Measurements from ENCODE around the gene POMZP3. TPM values are rescaled to one million over a fixed set of nuclear protein-coding genes. Genes with fewer than 3 reads are reported as not detected.
A peak's percentile ranks its signal among the peaks of the same experiment; 100 is the strongest.
"Not testable (repeated sequence)": the region's sequence is repeated elsewhere in the genome, so short reads cannot be mapped to it uniquely, and the experiment has no call there.

Gene POMZP3
- polyA plus RNA-seq, 6 donors from 2014 or later: 0.36 to 16.2 (median 4.7) TPM

GRCh38 chr7:76600650-76601049, 26.4 kb downstream of the POMZP3 start:
- Mint-ChIP-seq H3K27ac (peak overlapping the region in 1 of 6 donors; percentile 80), H3K4me3 (peak overlapping the region in 1 of 8 donors; percentile 8)
- not testable (repeated sequence) for H3K36me3 Mint-ChIP-seq; H3K27me3 Mint-ChIP-seq; ATAC-seq (ENCODE audit: low read depth in 2 of 2); H3K9me3 Mint-ChIP-seq; DNase-seq; H3K4me1 Mint-ChIP-seq

- not testable (repeated sequence) for H3K36me3 Mint-ChIP-seq; DNase-seq; H3K4me3 Mint-ChIP-seq; H3K9me3 Mint-ChIP-seq; ATAC-seq (ENCODE audit: low read depth in 2 of 2); H3K27me3 Mint-ChIP-seq; H3K4me1 Mint-ChIP-seq
- H3K27ac Mint-ChIP-seq: peak overlapping the region in 1 of 6 donors; percentile 44
Measured at GRCh38 chr7:76600116-76600482, 27.0 kb downstream of the POMZP3 start.

GRCh38 chr7:76598590-76599264, 28.4 kb downstream of the POMZP3 start:
- not testable (repeated sequence) for H3K4me3 Mint-ChIP-seq; ATAC-seq (ENCODE audit: low read depth in 2 of 2); H3K27ac Mint-ChIP-seq; H3K36me3 Mint-ChIP-seq; H3K4me1 Mint-ChIP-seq; DNase-seq; H3K9me3 Mint-ChIP-seq; H3K27me3 Mint-ChIP-seq

- H3K36me3 Mint-ChIP-seq; H3K27ac Mint-ChIP-seq; ATAC-seq (ENCODE audit: low read depth in 2 of 2); H3K27me3 Mint-ChIP-seq; DNase-seq; H3K4me3 Mint-ChIP-seq; H3K9me3 Mint-ChIP-seq; H3K4me1 Mint-ChIP-seq: not testable (repeated sequence)
Measured at GRCh38 chr7:76597288-76597687, 29.8 kb downstream of the POMZP3 start.

GRCh38 chr7:76592694-76593093, 34.4 kb downstream of the POMZP3 start:
- H3K27me3 Mint-ChIP-seq; DNase-seq; ATAC-seq (ENCODE audit: low read depth in 2 of 2); H3K4me3 Mint-ChIP-seq; H3K9me3 Mint-ChIP-seq; H3K27ac Mint-ChIP-seq; H3K36me3 Mint-ChIP-seq: not testable (repeated sequence)
- H3K4me1 Mint-ChIP-seq: peaks cover 9 to 38% (median 28%) of the 10 kb centered on the region in 3 donors

- Mint-ChIP-seq H3K27ac (peak overlapping the region in 1 of 6 donors; percentile 56), H3K4me3 (peak overlapping the region in 2 of 8 donors; percentile 10 to 22), H3K4me1 (peaks cover 13 to 38% (median 27%) of the 10 kb centered on the region in 3 donors)
- not testable (repeated sequence) for H3K9me3 Mint-ChIP-seq, H3K27me3 Mint-ChIP-seq, DNase-seq, H3K36me3 Mint-ChIP-seq
- ATAC-seq (ENCODE audit: low read depth in 2 of 2): peak; percentile 87 to 92
Measured at GRCh38 chr7:76591602-76592304, 35.3 kb downstream of the POMZP3 start.

- H3K9me3 Mint-ChIP-seq; H3K4me3 Mint-ChIP-seq; H3K27me3 Mint-ChIP-seq; H3K27ac Mint-ChIP-seq; DNase-seq; ATAC-seq (ENCODE audit: low read depth in 2 of 2); H3K36me3 Mint-ChIP-seq: not testable (repeated sequence)
- H3K4me1 Mint-ChIP-seq: peaks cover 13 to 38% (median 27%) of the 10 kb centered on the region in 3 donors
Measured at GRCh38 chr7:76591033-76591432, 36.0 kb downstream of the POMZP3 start.

GRCh38 chr7:76588586-76588985, 38.5 kb downstream of the POMZP3 start:
- peak overlapping the region in 3 of 6 donors; percentile 27 to 88 (median 37) for H3K27ac Mint-ChIP-seq
- ATAC-seq (ENCODE audit: low read depth in 2 of 2): peak; percentile 52 to 59
- H3K4me1 Mint-ChIP-seq: peaks cover 12 to 39% (median 38%) of the 10 kb centered on the region in 3 donors
- not testable (repeated sequence) for DNase-seq, H3K9me3 Mint-ChIP-seq, H3K27me3 Mint-ChIP-seq, H3K36me3 Mint-ChIP-seq
- peak overlapping the region in 3 of 8 donors; percentile 20 to 41 (median 20) for H3K4me3 Mint-ChIP-seq

- not testable (repeated sequence) for H3K9me3 Mint-ChIP-seq; H3K27me3 Mint-ChIP-seq; H3K36me3 Mint-ChIP-seq; H3K4me3 Mint-ChIP-seq; DNase-seq; ATAC-seq (ENCODE audit: low read depth in 2 of 2)
- Mint-ChIP-seq H3K27ac (peak overlapping the region in 1 of 6 donors; percentile 33), H3K4me1 (peaks cover 13 to 36% (median 29%) of the 10 kb centered on the region in 3 donors)
Measured at GRCh38 chr7:76586585-76587315, 40.3 kb downstream of the POMZP3 start.

- not testable (repeated sequence) for H3K27me3 Mint-ChIP-seq; ATAC-seq (ENCODE audit: low read depth in 2 of 2); H3K4me3 Mint-ChIP-seq; H3K9me3 Mint-ChIP-seq; H3K36me3 Mint-ChIP-seq; DNase-seq
- peak overlapping the region in 1 of 6 donors; percentile 26 for H3K27ac Mint-ChIP-seq
- peaks cover 13 to 27% (median 15%) of the 10 kb centered on the region in 3 donors for H3K4me1 Mint-ChIP-seq
Measured at GRCh38 chr7:76583636-76584281, 43.3 kb downstream of the POMZP3 start.

GRCh38 chr7:76582848-76583631, 44.0 kb downstream of the POMZP3 start:
- not testable (repeated sequence) for H3K9me3 Mint-ChIP-seq; H3K4me3 Mint-ChIP-seq; H3K36me3 Mint-ChIP-seq; ATAC-seq (ENCODE audit: low read depth in 2 of 2); H3K27me3 Mint-ChIP-seq; DNase-seq
- H3K4me1 Mint-ChIP-seq: peaks cover 8 to 22% (median 11%) of the 10 kb centered on the region in 3 donors
- peak overlapping the region in 1 of 6 donors; percentile 26 for H3K27ac Mint-ChIP-seq

GRCh38 chr7:76575919-76576655, 51.0 kb downstream of the POMZP3 start:
- H3K4me1 Mint-ChIP-seq, H3K27me3 Mint-ChIP-seq, H3K36me3 Mint-ChIP-seq, DNase-seq, H3K9me3 Mint-ChIP-seq, H3K4me3 Mint-ChIP-seq: not testable (repeated sequence)
- peak overlapping the region in 1 of 6 donors; percentile 69 for H3K27ac Mint-ChIP-seq
- ATAC-seq (ENCODE audit: low read depth in 2 of 2): peak in 1 of 2 donors; percentile 35

All from naive B cell (primary cell).